A673 (cell line): Measurements from ENCODE around the gene CKAP4. TPM values are rescaled to one million over a fixed set of nuclear protein-coding genes. Genes with fewer than 3 reads are reported as not detected.

Experiments
- BruUV-seq: library from RNA; stranded (reverse); fragments of 400-500 nt; replicated peaks from 2 replicates; lab custom pipeline; 2021; lab: Mats Ljungman, UMichigan
- CTCF ChIA-PET: fragments of 300-600 bp; sonication (Branson Sonifier 250); formaldehyde crosslinking; loops from one replicate; lab custom pipeline; 2022; ENCODE audit warnings: antibody characterized with exemption; lab: Charles Lee
- POLR2A ChIA-PET: fragments of 300-600 bp; sonication (Branson Sonifier 250); formaldehyde crosslinking; loops from one replicate; lab custom pipeline; 2022; ENCODE audit warnings: antibody characterized with exemption; ENCODE audit not compliant: low non-redundant PET; lab: Charles Lee
- DNase-seq: peaks from one replicate; pipeline ENCODE4 v3.0.0-alpha.2; 2015; ENCODE audit warnings: low spot score
- H3K27ac ChIP-seq: fragments of 200-600 bp; sonication (generic); 2 replicates; pipeline ENCODE4 v1.5.1; 2016; ENCODE audit warnings: mixed run types, low read depth, mild to moderate bottlenecking, mixed read lengths, antibody characterized with exemption, low read length; ENCODE audit not compliant: poor library complexity, severe bottlenecking
- H3K27me3 ChIP-seq: fragments of 200-600 bp; sonication (generic); replicated peaks from 2 replicates; pipeline ENCODE4 v1.6.1; 2017; ENCODE audit warnings: mixed run types, low read depth, mild to moderate bottlenecking, mixed read lengths, antibody characterized with exemption, low read length; ENCODE audit not compliant: insufficient read depth, poor library complexity
- H3K36me3 ChIP-seq: fragments of 200-600 bp; sonication (generic); 2 replicates; pipeline ENCODE4 v1.6.1; 2016; ENCODE audit warnings: mixed run types, mild to moderate bottlenecking, mixed read lengths, antibody characterized with exemption, low read length; ENCODE audit not compliant: insufficient read depth, poor library complexity, severe bottlenecking
- H3K4me1 ChIP-seq: fragments of 200-600 bp; sonication (generic); 2 replicates; pipeline ENCODE4 v1.6.1; 2017; ENCODE audit warnings: mixed run types, mild to moderate bottlenecking, mixed read lengths, antibody characterized with exemption, low read length; ENCODE audit not compliant: insufficient read depth, poor library complexity, severe bottlenecking
- H3K4me3 ChIP-seq: fragments of 200-600 bp; sonication (generic); 2 replicates; pipeline ENCODE4 v1.5.1; 2016; ENCODE audit warnings: low read depth, mixed run types, mild to moderate bottlenecking, mixed read lengths, low read length; ENCODE audit not compliant: poor library complexity, severe bottlenecking
- H3K9me3 ChIP-seq: fragments of 200-600 bp; sonication (generic); 2 replicates; pipeline ENCODE4 v1.6.1; 2016; ENCODE audit warnings: mixed run types, low read depth, mild to moderate bottlenecking, mixed read lengths, antibody characterized with exemption, low read length; ENCODE audit not compliant: poor library complexity, severe bottlenecking
- EZH2 ChIP-seq: fragments of 200-600 bp; sonication (generic); IDR thresholded peaks from 2 replicates; pipeline ENCODE4 v1.6.1; 2017; ENCODE audit warnings: borderline replicate concordance, low read depth, mild to moderate bottlenecking, mixed read lengths, antibody characterized with exemption, low read length; ENCODE audit not compliant: poor library complexity, severe bottlenecking
- intact Hi-C: fragments of 100-400 bp; cut with micrococcal nuclease; formaldehyde crosslinking; loops from one replicate; pipeline ENCODE4 v1.10.0; 2022; ENCODE audit not compliant: unreplicated experiment
- total RNA-seq: library from RNA; stranded (reverse); gene quantifications from 2 replicates; pipeline ENCODE4 v1.2.3, GENCODE V29; 2021
- TF ChIP-seq, protein P1 (sequence below): fragments of 300-800, 200-600 bp; sonication (generic); conservative IDR thresholded peaks from 2 replicates; pipeline ENCODE4 v1.5.1; 2017; ENCODE audit warnings: low read depth, mild to moderate bottlenecking, antibody characterized with exemption, low read length, moderate library complexity, mixed read lengths

The CKAP4 gene
- total RNA-seq, 1 experiment from 2014 or later, result 81.8 TPM

DNA sequence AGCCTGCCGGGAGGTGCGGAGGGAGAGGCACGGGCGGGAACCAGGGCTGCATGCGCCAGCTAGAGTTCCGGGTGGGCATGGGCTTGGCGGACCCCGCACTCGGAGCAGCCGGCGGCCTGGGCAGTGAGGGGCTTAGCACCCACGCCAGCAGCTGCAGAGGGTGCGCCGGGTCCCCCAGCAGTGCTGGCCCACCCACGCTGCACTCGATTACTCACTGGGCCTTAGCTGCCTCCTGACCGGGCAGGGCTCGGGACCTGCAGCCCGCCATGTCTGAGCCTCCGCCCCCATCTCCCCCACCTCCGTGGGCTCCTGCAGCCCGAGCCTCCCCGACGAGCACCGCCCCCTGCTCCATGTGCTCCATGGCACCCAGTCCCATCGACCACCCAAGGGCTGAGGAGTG is 14.8 kb downstream of the CKAP4 start:
- intact Hi-C loops, result no loop called here

DNA sequence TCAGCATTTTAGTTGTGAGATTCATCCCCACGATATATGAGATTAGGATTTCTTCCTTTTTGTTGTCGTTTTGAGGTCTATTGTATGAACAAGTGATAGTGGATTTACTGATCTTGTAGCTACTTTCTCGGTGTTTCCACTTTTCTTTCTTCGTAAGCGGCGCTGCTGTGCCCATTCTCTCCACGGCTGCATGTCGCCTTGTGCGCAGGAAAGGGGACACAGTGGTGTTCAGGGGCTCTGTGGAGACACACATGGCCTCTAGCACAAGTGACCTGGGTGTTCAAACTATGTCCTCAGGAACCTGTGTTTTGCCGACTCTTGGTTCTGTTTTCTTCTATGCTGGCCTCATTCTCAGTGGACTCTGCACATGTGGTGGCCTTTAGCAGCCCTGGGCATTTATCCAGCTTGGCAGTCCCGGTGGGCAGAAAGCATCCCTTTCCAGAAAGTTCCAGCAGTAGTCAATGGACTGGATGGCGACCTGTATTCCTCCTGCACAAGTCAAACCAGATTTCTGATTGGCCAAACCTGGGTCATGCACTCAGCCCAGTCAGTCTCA is 18.7 kb downstream of the CKAP4 start:
- H3K27ac ChIP-seq, result no peak overlapping the region
- ChIA-PET POLR2A (no interaction called here), CTCF (no interaction called here)
- H3K27me3 ChIP-seq, result no peaks in the 10 kb centered on the region
- intact Hi-C loops, result loop anchor here (10.0 kb wide), 1 partner anchor 126 kb away; the partner anchor contains the start of gene POLR3B
- no peaks in the 10 kb centered on the region for H3K36me3 ChIP-seq
- no peak overlapping the region for H3K4me3 ChIP-seq
- no peaks in the 10 kb centered on the region for H3K9me3 ChIP-seq
- no peak for TF ChIP-seq EZH2
- TF ChIP-seq, protein P1, sequence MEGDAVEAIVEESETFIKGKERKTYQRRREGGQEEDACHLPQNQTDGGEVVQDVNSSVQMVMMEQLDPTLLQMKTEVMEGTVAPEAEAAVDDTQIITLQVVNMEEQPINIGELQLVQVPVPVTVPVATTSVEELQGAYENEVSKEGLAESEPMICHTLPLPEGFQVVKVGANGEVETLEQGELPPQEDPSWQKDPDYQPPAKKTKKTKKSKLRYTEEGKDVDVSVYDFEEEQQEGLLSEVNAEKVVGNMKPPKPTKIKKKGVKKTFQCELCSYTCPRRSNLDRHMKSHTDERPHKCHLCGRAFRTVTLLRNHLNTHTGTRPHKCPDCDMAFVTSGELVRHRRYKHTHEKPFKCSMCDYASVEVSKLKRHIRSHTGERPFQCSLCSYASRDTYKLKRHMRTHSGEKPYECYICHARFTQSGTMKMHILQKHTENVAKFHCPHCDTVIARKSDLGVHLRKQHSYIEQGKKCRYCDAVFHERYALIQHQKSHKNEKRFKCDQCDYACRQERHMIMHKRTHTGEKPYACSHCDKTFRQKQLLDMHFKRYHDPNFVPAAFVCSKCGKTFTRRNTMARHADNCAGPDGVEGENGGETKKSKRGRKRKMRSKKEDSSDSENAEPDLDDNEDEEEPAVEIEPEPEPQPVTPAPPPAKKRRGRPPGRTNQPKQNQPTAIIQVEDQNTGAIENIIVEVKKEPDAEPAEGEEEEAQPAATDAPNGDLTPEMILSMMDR, result no peak
- BruUV-seq, result no TSS peak
- no peak for DNase-seq
- no peaks in the 10 kb centered on the region for H3K4me1 ChIP-seq

More for the DNA sequence above, 14.8 kb downstream of the CKAP4 start:
- no peak overlapping the region for H3K27ac ChIP-seq
- H3K9me3 ChIP-seq, result no peaks in the 10 kb centered on the region
- no peaks in the 10 kb centered on the region for H3K36me3 ChIP-seq
- ChIA-PET POLR2A (no interaction called here), CTCF (interaction anchor here (0.7 kb wide), 1 partner anchor 9 kb away, joined by 3 read pairs; no protein-coding TSS in a partner anchor)
- TF ChIP-seq, protein P1, result no peak
- no peak for TF ChIP-seq EZH2
- no peak for DNase-seq
- no TSS peak for BruUV-seq
- H3K4me1 ChIP-seq, result no peaks in the 10 kb centered on the region
- no peak overlapping the region for H3K4me3 ChIP-seq
- H3K27me3 ChIP-seq, result no peaks in the 10 kb centered on the region

DNA sequence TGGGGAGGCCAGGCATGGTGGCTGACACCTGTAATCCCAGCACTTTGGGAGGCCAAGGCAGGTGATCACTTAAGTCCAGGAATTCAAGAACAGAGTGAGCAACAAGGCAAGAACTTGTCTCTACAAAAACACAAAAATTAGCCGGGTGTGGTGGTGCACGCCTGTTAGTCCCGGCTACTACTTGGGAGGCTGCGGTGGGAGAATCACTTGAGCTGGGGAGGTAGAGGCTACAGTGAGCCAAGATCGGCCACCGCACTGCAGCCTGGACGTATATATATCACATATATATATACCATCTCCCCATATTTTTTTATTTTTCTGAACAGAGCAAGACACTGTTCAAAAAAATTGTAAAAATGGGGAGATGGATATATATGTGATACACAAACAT is 19.5 kb downstream of the CKAP4 start:
- no TSS peak for BruUV-seq
- H3K36me3 ChIP-seq, result no peaks in the 10 kb centered on the region
- POLR2A ChIA-PET, result no interaction called here
- H3K9me3 ChIP-seq, result no peaks in the 10 kb centered on the region
- H3K4me3 ChIP-seq, result no peak overlapping the region
- no peaks in the 10 kb centered on the region for H3K27me3 ChIP-seq
- no peaks in the 10 kb centered on the region for H3K4me1 ChIP-seq
- no peak for TF ChIP-seq EZH2
- TF ChIP-seq, protein P1, result no peak
- intact Hi-C loops, result loop anchor here (10.0 kb wide), 1 partner anchor 126 kb away; the partner anchor contains the start of gene POLR3B
- no peak for DNase-seq
- no peak overlapping the region for H3K27ac ChIP-seq
- CTCF ChIA-PET, result interaction anchor here (0.8 kb wide), 1 partner anchor 691 kb away, joined by 3 read pairs; no protein-coding TSS in a partner anchor
